K562 (cell line): Measurements from ENCODE around the gene LARP7.
A peak's percentile ranks its signal among the peaks of the same experiment; 100 is the strongest.

ENCODE experiments used
- ATF7 ChIP-seq: fragments of 450-650 bp; IDR thresholded peaks from 2 replicates; pipeline ENCODE4 v1.7.1; 2014; ENCODE audit warnings: mild to moderate bottlenecking, moderate library complexity
- GABPA ChIP-seq: fragments of 200-800 bp; sonication (Bioruptor generic); conservative IDR thresholded peaks from 2 replicates; pipeline ENCODE4 v1.6.1; 2016; ENCODE audit warnings: low read depth, missing genetic modification characterization, missing compliant biosample characterization
- MAFK ChIP-seq: IDR thresholded peaks from 2 replicates; pipeline ENCODE4 v1.6.1; 2011; ENCODE audit warnings: low read length, improper control_type of control experiment
- POLR2A ChIP-seq: fragments of 450-650 bp; conservative IDR thresholded peaks from 2 replicates; pipeline ENCODE4 v1.6.1; 2016
- SIN3A ChIP-seq, 2 experiments: fragments of 150-350 bp in 1 of 2; IDR thresholded peaks; 2 replicates each; pipeline ENCODE4 v1.6.1; 2011 to 2016; ENCODE audit warnings: borderline replicate concordance in 2 of 2, low read depth in 2 of 2, low read length in 2 of 2, mild to moderate bottlenecking in 2 of 2, moderate library complexity in 2 of 2; ENCODE audit not compliant: control insufficient read depth in 1 of 2
- SMARCB1 ChIP-seq: IDR thresholded peaks from 2 replicates; pipeline ENCODE4 v1.6.1; 2011; ENCODE audit warnings: improper control_type of control experiment, low read depth; ENCODE audit not compliant: insufficient read length
- SREBF1 ChIP-seq: fragments of 150-350 bp; IDR thresholded peaks from 2 replicates; pipeline ENCODE4 v1.6.1; 2014; ENCODE audit warnings: antibody characterized with exemption, low read depth, low read length, borderline replicate concordance
- SRSF9 ChIP-seq: fragments of 200-400 bp; formaldehyde crosslinking; IDR thresholded peaks from 2 replicates; pipeline ENCODE4 v1.6.1; 2017; ENCODE audit warnings: low read depth, low read length, borderline replicate concordance
- ZNF280B ChIP-seq: fragments of 250-450 bp; sonication (Bioruptor Pico); IDR thresholded peaks from 2 replicates; pipeline ENCODE4 v1.5.1; 2021; ENCODE audit warnings: mild to moderate bottlenecking
- TF ChIP-seq, protein P1 (sequence below): sonication (generic); formaldehyde crosslinking; IDR thresholded peaks from 2 replicates; pipeline ENCODE4 v1.8.1; 2023; ENCODE audit warnings: mild to moderate bottlenecking, missing genetic modification reagents
- TF ChIP-seq, protein P2 (sequence below), 3 experiments: IDR thresholded peaks in 2 of 3; conservative IDR thresholded peaks in 1 of 3; 2 replicates each; pipeline ENCODE4 v1.5.1; 2011 to 2012; ENCODE audit warnings: low read length in 3 of 3, mild to moderate bottlenecking in 3 of 3, control low read depth in 2 of 3, improper control_type of control experiment in 1 of 3, inconsistent platforms in 1 of 3, low read depth in 1 of 3, mixed read lengths in 1 of 3, moderate library complexity in 1 of 3; ENCODE audit not compliant: insufficient read depth in 2 of 3
- TF ChIP-seq, protein P3 (sequence below): sonication (generic); formaldehyde crosslinking; IDR thresholded peaks from 2 replicates; pipeline ENCODE4 v1.8.0; 2022; ENCODE audit warnings: mild to moderate bottlenecking, missing genetic modification reagents, borderline replicate concordance
- TF ChIP-seq, protein P4 (sequence below), 2 experiments: fragments of 450-650 bp; IDR thresholded peaks; 2 replicates each; pipeline ENCODE4 v1.6.1; 2016

GRCh38 chr4:112636688-112637551, at the start of gene LARP7, which contains the start of gene ZGRF1:
- TF ChIP-seq SRSF9 (no peak), SMARCB1 (no peak), SIN3A (IDR thresholded peaks at IDR 0.05; ENCODE audit: borderline replicate concordance in 2 of 2, control insufficient read depth in 1 of 2, low read depth in 2 of 2, low read length in 2 of 2) (peak; percentile 56 to 89; a peak in 2 of 4 replicates), MAFK (no peak), SREBF1 (no peak), ZNF280B (no peak), POLR2A (peak; percentile 82), ATF7 (peak; percentile 99), GABPA (tag) (peak; percentile 92)
- TF ChIP-seq, protein P1, sequence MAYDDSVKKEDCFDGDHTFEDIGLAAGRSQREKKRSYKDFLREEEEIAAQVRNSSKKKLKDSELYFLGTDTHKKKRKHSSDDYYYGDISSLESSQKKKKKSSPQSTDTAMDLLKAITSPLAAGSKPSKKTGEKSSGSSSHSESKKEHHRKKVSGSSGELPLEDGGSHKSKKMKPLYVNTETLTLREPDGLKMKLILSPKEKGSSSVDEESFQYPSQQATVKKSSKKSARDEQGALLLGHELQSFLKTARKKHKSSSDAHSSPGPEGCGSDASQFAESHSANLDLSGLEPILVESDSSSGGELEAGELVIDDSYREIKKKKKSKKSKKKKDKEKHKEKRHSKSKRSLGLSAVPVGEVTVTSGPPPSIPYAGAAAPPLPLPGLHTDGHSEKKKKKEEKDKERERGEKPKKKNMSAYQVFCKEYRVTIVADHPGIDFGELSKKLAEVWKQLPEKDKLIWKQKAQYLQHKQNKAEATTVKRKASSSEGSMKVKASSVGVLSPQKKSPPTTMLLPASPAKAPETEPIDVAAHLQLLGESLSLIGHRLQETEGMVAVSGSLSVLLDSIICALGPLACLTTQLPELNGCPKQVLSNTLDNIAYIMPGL (CRISPR knock-in tag) = no peak; the same call in 1 of the 2 replicates
- TF ChIP-seq, protein P2, sequence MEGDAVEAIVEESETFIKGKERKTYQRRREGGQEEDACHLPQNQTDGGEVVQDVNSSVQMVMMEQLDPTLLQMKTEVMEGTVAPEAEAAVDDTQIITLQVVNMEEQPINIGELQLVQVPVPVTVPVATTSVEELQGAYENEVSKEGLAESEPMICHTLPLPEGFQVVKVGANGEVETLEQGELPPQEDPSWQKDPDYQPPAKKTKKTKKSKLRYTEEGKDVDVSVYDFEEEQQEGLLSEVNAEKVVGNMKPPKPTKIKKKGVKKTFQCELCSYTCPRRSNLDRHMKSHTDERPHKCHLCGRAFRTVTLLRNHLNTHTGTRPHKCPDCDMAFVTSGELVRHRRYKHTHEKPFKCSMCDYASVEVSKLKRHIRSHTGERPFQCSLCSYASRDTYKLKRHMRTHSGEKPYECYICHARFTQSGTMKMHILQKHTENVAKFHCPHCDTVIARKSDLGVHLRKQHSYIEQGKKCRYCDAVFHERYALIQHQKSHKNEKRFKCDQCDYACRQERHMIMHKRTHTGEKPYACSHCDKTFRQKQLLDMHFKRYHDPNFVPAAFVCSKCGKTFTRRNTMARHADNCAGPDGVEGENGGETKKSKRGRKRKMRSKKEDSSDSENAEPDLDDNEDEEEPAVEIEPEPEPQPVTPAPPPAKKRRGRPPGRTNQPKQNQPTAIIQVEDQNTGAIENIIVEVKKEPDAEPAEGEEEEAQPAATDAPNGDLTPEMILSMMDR (IDR thresholded peaks at IDR 0.05 in 2 of 3, conservative IDR thresholded peaks at IDR 0.05 in 1 of 3; ENCODE audit: insufficient read depth in 2 of 3, low read depth in 1 of 3, low read length in 3 of 3) = peak; percentile 79 to 88 (median 80)
- TF ChIP-seq, protein P3, sequence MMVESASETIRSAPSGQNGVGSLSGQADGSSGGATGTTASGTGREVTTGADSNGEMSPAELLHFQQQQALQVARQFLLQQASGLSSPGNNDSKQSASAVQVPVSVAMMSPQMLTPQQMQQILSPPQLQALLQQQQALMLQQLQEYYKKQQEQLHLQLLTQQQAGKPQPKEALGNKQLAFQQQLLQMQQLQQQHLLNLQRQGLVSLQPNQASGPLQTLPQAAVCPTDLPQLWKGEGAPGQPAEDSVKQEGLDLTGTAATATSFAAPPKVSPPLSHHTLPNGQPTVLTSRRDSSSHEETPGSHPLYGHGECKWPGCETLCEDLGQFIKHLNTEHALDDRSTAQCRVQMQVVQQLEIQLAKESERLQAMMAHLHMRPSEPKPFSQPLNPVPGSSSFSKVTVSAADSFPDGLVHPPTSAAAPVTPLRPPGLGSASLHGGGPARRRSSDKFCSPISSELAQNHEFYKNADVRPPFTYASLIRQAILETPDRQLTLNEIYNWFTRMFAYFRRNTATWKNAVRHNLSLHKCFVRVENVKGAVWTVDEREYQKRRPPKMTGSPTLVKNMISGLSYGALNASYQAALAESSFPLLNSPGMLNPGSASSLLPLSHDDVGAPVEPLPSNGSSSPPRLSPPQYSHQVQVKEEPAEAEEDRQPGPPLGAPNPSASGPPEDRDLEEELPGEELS = no peak
- TF ChIP-seq, protein P4, sequence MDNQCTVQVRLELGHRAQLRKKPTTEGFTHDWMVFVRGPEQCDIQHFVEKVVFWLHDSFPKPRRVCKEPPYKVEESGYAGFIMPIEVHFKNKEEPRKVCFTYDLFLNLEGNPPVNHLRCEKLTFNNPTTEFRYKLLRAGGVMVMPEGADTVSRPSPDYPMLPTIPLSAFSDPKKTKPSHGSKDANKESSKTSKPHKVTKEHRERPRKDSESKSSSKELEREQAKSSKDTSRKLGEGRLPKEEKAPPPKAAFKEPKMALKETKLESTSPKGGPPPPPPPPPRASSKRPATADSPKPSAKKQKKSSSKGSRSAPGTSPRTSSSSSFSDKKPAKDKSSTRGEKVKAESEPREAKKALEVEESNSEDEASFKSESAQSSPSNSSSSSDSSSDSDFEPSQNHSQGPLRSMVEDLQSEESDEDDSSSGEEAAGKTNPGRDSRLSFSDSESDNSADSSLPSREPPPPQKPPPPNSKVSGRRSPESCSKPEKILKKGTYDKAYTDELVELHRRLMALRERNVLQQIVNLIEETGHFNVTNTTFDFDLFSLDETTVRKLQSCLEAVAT (IDR thresholded peaks at IDR 0.05) = peak in 1 of 2 experiments; percentile 23; a peak in 1 of 4 replicates
